ENCODE measurements around the gene ZBTB12. TPM values are rescaled to one million over a fixed set of nuclear protein-coding genes. Genes with fewer than 3 reads are reported as not detected.

Gene ZBTB12
- total and polyA plus RNA-seq, 2 donors from 2014 or later, result 2.5 to 3.4 TPM

- H3K9ac ChIP-seq (ENCODE audit: low read length in 3 of 3), result no peak overlapping the region
- no peak overlapping the region for H3K4me3 ChIP-seq (ENCODE audit: low read length in 3 of 3)
- TF ChIP-seq, protein P1, sequence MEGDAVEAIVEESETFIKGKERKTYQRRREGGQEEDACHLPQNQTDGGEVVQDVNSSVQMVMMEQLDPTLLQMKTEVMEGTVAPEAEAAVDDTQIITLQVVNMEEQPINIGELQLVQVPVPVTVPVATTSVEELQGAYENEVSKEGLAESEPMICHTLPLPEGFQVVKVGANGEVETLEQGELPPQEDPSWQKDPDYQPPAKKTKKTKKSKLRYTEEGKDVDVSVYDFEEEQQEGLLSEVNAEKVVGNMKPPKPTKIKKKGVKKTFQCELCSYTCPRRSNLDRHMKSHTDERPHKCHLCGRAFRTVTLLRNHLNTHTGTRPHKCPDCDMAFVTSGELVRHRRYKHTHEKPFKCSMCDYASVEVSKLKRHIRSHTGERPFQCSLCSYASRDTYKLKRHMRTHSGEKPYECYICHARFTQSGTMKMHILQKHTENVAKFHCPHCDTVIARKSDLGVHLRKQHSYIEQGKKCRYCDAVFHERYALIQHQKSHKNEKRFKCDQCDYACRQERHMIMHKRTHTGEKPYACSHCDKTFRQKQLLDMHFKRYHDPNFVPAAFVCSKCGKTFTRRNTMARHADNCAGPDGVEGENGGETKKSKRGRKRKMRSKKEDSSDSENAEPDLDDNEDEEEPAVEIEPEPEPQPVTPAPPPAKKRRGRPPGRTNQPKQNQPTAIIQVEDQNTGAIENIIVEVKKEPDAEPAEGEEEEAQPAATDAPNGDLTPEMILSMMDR (IDR thresholded peaks at IDR 0.05; ENCODE audit: borderline replicate concordance, extremely low read depth, insufficient read depth), result no peak
- FAIRE-seq, result no peak
- H3K27me3 ChIP-seq (ENCODE audit: control insufficient read depth, insufficient read depth, low read length), result no peaks in the 10 kb centered on the region
- no peak for DNase-seq
- no peak overlapping the region for H3K27ac ChIP-seq (ENCODE audit: low read depth in 2 of 2, low read length in 2 of 2)
- H3K36me3 ChIP-seq (ENCODE audit: control insufficient read depth in 2 of 3, insufficient read depth in 3 of 3, low read length in 3 of 3), result peaks cover 2 to 37% (median 18%) of the 10 kb centered on the region in 3 donors
- intact Hi-C loops (cut with DNase I), result no loop called here
- H3K9me3 ChIP-seq (ENCODE audit: control insufficient read depth in 2 of 3, insufficient read depth in 1 of 3, low read length in 3 of 3), result no peaks in the 10 kb centered on the region
- H3K4me1 ChIP-seq (ENCODE audit: control insufficient read depth in 2 of 3, insufficient read depth in 2 of 3, low read depth in 1 of 3, low read length in 3 of 3), result peaks cover 0 to 8% (median 0%) of the 10 kb centered on the region in 3 donors
Measured at GRCh38 chr6:31880616-31881015, 21.3 kb downstream of the ZBTB12 start.

- DNase-seq (peak in 1 of 5 donors; percentile 66), FAIRE-seq (no peak)
- no peak overlapping the region for H3K4me3 ChIP-seq (ENCODE audit: low read length in 3 of 3)
- intact Hi-C loops (cut with DNase I), result no loop called here
- H3K4me1 ChIP-seq (ENCODE audit: control insufficient read depth in 2 of 3, insufficient read depth in 2 of 3, low read depth in 1 of 3, low read length in 3 of 3), result peaks cover 0 to 8% (median 0%) of the 10 kb centered on the region in 3 donors
- TF ChIP-seq, protein P1 (IDR thresholded peaks at IDR 0.05; ENCODE audit: borderline replicate concordance, extremely low read depth, insufficient read depth), result no peak
- no peak overlapping the region for H3K9ac ChIP-seq (ENCODE audit: low read length in 3 of 3)
- no peaks in the 10 kb centered on the region for H3K9me3 ChIP-seq (ENCODE audit: control insufficient read depth in 2 of 3, insufficient read depth in 1 of 3, low read length in 3 of 3)
- H3K27ac ChIP-seq (ENCODE audit: low read depth in 2 of 2, low read length in 2 of 2), result no peak overlapping the region
- no peaks in the 10 kb centered on the region for H3K27me3 ChIP-seq (ENCODE audit: control insufficient read depth, insufficient read depth, low read length)
- peaks cover 2 to 34% (median 20%) of the 10 kb centered on the region in 3 donors for H3K36me3 ChIP-seq (ENCODE audit: control insufficient read depth in 2 of 3, insufficient read depth in 3 of 3, low read length in 3 of 3)
Measured at GRCh38 chr6:31879901-31880300, 22.0 kb downstream of the ZBTB12 start.

DNA sequence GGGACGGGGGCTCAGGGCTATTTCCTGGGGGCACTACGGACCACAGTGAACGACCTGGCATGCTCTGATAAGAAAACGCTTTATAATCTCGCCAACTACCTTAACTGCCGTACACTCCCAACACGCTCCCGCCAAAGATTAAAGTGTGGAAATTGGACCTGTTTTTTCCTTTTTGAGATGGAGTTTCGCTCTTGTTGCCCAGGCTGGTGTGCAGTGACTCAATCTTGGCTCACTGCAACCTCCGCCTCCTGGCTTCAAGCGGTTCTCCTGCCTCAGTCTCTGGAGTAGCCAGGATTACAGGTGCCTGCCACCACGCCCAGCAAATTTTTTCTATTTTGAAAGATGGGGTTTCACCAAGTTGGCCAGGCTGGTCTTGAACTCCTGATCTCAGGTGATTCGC lies 22.7 kb downstream of the ZBTB12 start:
- intact Hi-C loops (cut with DNase I), result no loop called here

More for the DNA sequence above, 22.7 kb downstream of the ZBTB12 start:
- H3K4me3 ChIP-seq (ENCODE audit: low read length in 3 of 3), result peak overlapping the region in 1 of 3 donors; percentile 56
- FAIRE-seq, result no peak
- no peaks in the 10 kb centered on the region for H3K27me3 ChIP-seq (ENCODE audit: control insufficient read depth, insufficient read depth, low read length)
- TF ChIP-seq, protein P1 (IDR thresholded peaks at IDR 0.05; ENCODE audit: borderline replicate concordance, extremely low read depth, insufficient read depth), result no peak
- peak overlapping the region in 1 of 2 donors; percentile 65 for H3K27ac ChIP-seq (ENCODE audit: low read depth in 2 of 2, low read length in 2 of 2)
- H3K9ac ChIP-seq (ENCODE audit: low read length in 3 of 3), result no peak overlapping the region
- no peak for DNase-seq
- H3K9me3 ChIP-seq (ENCODE audit: control insufficient read depth in 2 of 3, insufficient read depth in 1 of 3, low read length in 3 of 3), result no peaks in the 10 kb centered on the region
- peaks cover 2 to 33% (median 18%) of the 10 kb centered on the region in 3 donors for H3K36me3 ChIP-seq (ENCODE audit: control insufficient read depth in 2 of 3, insufficient read depth in 3 of 3, low read length in 3 of 3)
- peaks cover 0 to 8% (median 0%) of the 10 kb centered on the region in 3 donors for H3K4me1 ChIP-seq (ENCODE audit: control insufficient read depth in 2 of 3, insufficient read depth in 2 of 3, low read depth in 1 of 3, low read length in 3 of 3)
